HG02588 (cell line): ENCODE measurements around the gene PIGX.
"Not testable (repeated sequence)": the region's sequence is repeated elsewhere in the genome, so short reads cannot be mapped to it uniquely, and the experiment has no call there.

Experiments
- ATAC-seq: cut with Tn5 transposase; IDR thresholded peaks from one replicate; pipeline ENCODE4 v1.9.1; 2021; ENCODE audit warnings: mild to moderate bottlenecking, moderate library complexity; ENCODE audit not compliant: unreplicated experiment

Gene PIGX

GRCh38 chr3:196700801-196701200 lies 11.4 kb upstream of the PIGX start:
- no peak for ATAC-seq

- no peak for ATAC-seq
These were observed 5.8 kb upstream of the PIGX start for GRCh38 chr3:196706327-196706726.

GRCh38 chr3:196706731-196707130 lies 5.4 kb upstream of the PIGX start:
- ATAC-seq, result no peak

- ATAC-seq, result no peak
These were observed 4.6 kb upstream of the PIGX start for GRCh38 chr3:196707566-196707965.

- ATAC-seq, result no peak
These were observed 3.7 kb upstream of the PIGX start for GRCh38 chr3:196708467-196708866.

- peak; percentile 56 for ATAC-seq
These were observed 587 bp downstream of the PIGX start for GRCh38 chr3:196712514-196713413.

GRCh38 chr3:196717162-196717561 lies 5.0 kb downstream of the PIGX start:
- ATAC-seq, result not testable (repeated sequence)

GRCh38 chr3:196721097-196721496 lies 8.9 kb downstream of the PIGX start:
- no peak for ATAC-seq

- ATAC-seq, result no peak
These were observed 14.9 kb downstream of the PIGX start for GRCh38 chr3:196726788-196727675.

GRCh38 chr3:196735751-196736150 lies 23.6 kb downstream of the PIGX start:
- ATAC-seq, result no peak

- ATAC-seq, result no peak
These were observed 24.6 kb downstream of the PIGX start for GRCh38 chr3:196736670-196737374.

GRCh38 chr3:196737655-196738054 lies 25.5 kb downstream of the PIGX start:
- ATAC-seq, result no peak

- peak; percentile 93 for ATAC-seq
These were observed 27.7 kb downstream of the PIGX start, which contains the start of gene PAK2 for GRCh38 chr3:196739671-196740480. TSS of gene PAK2 (plus strand) at chr3:196739857. CDS start at chr3:196782647, 42,790 bp downstream.

- no peak for ATAC-seq
These were observed 28.5 kb downstream of the PIGX start for GRCh38 chr3:196740481-196741248.

GRCh38 chr3:196741249-196741889 lies 29.2 kb downstream of the PIGX start:
- no peak for ATAC-seq

GRCh38 chr3:196743569-196743968 lies 31.4 kb downstream of the PIGX start:
- not testable (repeated sequence) for ATAC-seq

- ATAC-seq, result no peak
These were observed 36.9 kb downstream of the PIGX start for GRCh38 chr3:196749125-196749524.

GRCh38 chr3:196753201-196753600 lies 41.0 kb downstream of the PIGX start:
- ATAC-seq, result no peak
